ENCODE results near the gene RAPGEF4. TPM values are rescaled to one million over a fixed set of nuclear protein-coding genes. Genes with fewer than 3 reads are reported as not detected.

RAPGEF4 gene
- total and polyA plus RNA-seq, 2 of the 13 experiments (the other 11 are each of a cell fraction or from before 2014, with no cell fraction given): 0.78 to 0.91 TPM

DNA sequence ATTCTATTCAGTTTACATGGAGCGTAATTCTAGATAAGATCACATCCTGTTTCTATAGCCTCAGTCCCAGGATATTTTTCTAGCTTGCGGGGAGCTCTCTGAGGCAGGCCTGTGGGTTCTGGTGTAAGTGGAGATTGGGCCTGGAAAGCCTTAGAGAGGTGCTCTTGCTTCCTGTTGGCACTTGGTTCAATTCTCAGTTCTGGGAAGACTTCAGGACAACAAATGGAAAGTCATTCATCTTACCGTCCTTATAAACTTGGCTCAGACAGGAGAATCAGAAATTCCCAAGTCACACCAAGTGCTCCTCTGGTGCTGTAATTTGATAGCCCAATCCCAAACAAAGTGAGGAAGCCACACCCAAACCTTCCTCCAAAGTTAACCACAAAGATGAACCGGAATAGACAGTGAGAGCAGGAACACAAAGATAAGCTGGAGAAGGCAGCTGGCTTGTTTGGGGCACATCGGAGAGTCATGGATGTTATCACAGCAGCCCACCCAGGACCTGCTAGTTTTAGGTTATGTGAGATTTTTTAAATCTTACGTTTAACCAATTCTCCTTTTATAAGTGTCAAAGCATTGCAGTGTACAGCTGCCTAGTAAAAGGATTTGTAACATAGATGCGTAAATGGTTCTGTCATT lies 195.7 kb downstream of the RAPGEF4 start (continued):
- TF ChIP-seq, protein P1, sequence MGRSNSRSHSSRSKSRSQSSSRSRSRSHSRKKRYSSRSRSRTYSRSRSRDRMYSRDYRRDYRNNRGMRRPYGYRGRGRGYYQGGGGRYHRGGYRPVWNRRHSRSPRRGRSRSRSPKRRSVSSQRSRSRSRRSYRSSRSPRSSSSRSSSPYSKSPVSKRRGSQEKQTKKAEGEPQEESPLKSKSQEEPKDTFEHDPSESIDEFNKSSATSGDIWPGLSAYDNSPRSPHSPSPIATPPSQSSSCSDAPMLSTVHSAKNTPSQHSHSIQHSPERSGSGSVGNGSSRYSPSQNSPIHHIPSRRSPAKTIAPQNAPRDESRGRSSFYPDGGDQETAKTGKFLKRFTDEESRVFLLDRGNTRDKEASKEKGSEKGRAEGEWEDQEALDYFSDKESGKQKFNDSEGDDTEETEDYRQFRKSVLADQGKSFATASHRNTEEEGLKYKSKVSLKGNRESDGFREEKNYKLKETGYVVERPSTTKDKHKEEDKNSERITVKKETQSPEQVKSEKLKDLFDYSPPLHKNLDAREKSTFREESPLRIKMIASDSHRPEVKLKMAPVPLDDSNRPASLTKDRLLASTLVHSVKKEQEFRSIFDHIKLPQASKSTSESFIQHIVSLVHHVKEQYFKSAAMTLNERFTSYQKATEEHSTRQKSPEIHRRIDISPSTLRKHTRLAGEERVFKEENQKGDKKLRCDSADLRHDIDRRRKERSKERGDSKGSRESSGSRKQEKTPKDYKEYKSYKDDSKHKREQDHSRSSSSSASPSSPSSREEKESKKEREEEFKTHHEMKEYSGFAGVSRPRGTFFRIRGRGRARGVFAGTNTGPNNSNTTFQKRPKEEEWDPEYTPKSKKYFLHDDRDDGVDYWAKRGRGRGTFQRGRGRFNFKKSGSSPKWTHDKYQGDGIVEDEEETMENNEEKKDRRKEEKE (IDR thresholded peaks at IDR 0.05): no peak
- TF ChIP-seq, protein P2, sequence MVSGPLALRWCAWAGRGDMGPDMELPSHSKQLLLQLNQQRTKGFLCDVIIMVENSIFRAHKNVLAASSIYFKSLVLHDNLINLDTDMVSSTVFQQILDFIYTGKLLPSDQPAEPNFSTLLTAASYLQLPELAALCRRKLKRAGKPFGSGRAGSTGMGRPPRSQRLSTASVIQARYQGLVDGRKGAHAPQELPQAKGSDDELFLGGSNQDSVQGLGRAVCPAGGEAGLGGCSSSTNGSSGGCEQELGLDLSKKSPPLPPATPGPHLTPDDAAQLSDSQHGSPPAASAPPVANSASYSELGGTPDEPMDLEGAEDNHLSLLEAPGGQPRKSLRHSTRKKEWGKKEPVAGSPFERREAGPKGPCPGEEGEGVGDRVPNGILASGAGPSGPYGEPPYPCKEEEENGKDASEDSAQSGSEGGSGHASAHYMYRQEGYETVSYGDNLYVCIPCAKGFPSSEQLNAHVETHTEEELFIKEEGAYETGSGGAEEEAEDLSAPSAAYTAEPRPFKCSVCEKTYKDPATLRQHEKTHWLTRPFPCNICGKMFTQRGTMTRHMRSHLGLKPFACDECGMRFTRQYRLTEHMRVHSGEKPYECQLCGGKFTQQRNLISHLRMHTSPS (CRISPR knock-in tag; IDR thresholded peaks at IDR 0.05; ENCODE audit: low read depth): no peak

DNA sequence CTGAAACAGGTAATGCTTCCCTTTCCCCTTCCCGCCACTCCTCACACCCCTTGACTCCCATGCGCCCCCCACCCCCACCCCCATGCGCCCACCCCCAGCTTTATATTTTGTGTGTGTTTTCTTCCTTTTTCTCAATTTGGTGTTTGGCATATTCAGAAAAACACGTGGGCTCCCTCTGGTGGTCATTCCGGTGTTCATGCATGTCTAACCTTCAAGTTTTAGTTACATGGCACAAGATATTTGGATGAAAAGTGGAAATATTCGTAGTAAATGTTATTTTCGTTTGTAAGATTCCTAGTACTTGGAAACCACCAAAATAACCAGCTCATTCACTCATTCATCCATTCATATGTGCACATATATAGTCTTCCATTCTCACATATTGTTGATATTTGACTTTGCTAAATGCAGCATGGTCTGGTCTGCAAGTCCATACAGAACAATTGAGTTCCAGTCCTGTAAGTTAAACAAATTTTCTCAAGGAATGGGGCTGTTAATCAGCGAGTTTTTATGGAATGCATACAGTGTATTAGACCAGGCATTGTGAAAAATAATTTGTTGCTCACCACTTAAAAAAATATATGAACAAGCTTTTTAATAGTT lies 196.4 kb downstream of the RAPGEF4 start:
- under 1% methylated on average over 8 of the region's 8 CpGs for WGBS (ENCODE audit: low lambda C conversion rate)
- Histone ChIP-seq H3K9ac (ENCODE audit: insufficient read depth, low read depth, low read length) (no peak overlapping the region), H3K27ac (ENCODE audit: extremely low read length, insufficient read depth, low read length) (no peak overlapping the region), H3K4me3 (replicated peaks in 1 of 3; ENCODE audit: insufficient read depth in 1 of 3, low read depth in 2 of 3, low read length in 3 of 3) (no peak overlapping the region), H3K79me2 (ENCODE audit: insufficient read depth, low read length) (no peaks in the 10 kb centered on the region), H3K4me1 (ENCODE audit: insufficient read depth, low read length) (no peaks in the 10 kb centered on the region), H3K27me3 (ENCODE audit: control insufficient read depth in 1 of 2, insufficient read depth in 2 of 2, low read length in 2 of 2) (peaks cover 0 to 2% of the 10 kb centered on the region in 2 experiments; a peak in 1 of 5 replicates), H2AFZ (ENCODE audit: low read length) (no peak overlapping the region), H3K4me2 (ENCODE audit: low read depth, low read length) (no peak overlapping the region), H3K36me3 (replicated peaks in 1 of 2; ENCODE audit: control insufficient read depth in 1 of 2, insufficient read depth in 2 of 2, low read length in 2 of 2) (no peaks in the 10 kb centered on the region), H4K20me1 (ENCODE audit: insufficient read depth, low read length) (no peaks in the 10 kb centered on the region), H3K9me3 (ENCODE audit: low read length) (no peaks in the 10 kb centered on the region)
- ATAC-seq (peak; percentile 70), FAIRE-seq (peak; percentile 36), DNase-seq (ENCODE audit: low spot score) (peak; percentile 60)
- intact Hi-C loops (cut with micrococcal nuclease; ENCODE audit: unreplicated experiment): loop anchor here (1.0 kb wide), 3 partner anchors 68 to 126 kb away; no protein-coding TSS in a partner anchor
- no TSS peak for BruUV-seq (replicated peaks)
- in situ Hi-C loops (cut with HindIII; ENCODE audit: extremely low pct_ligation_motif_present, low pct_unique_long_range_greater_than_20kb): loop anchor here (5.0 kb wide), 2 partner anchors 70 to 125 kb away; no protein-coding TSS in a partner anchor
- ChIA-PET POLR2A (no interaction called here), CTCF (ENCODE audit: low intra/inter-chr PET ratio, low total read pairs) (interaction anchor here (1.5 to 4.7 kb wide), 3 partner anchors 68 to 125 kb away, joined by 4 to 52 read pairs (median 8); no protein-coding TSS in a partner anchor)
- TF ChIP-seq CAMTA2 (CRISPR knock-in tag; IDR thresholded peaks at IDR 0.05; ENCODE audit: borderline replicate concordance): no peak
- TF ChIP-seq DNMT3B (CRISPR knock-in tag; conservative IDR thresholded peaks at IDR 0.05): 0 out of 2 replicates have a peak, but pooled peaks have one; percentile 19
- TF ChIP-seq MAF1 (CRISPR knock-in tag; IDR thresholded peaks at IDR 0.05; ENCODE audit: borderline replicate concordance): no peak
- no peak for TF ChIP-seq ZBTB7A (CRISPR knock-in tag; IDR thresholded peaks at IDR 0.05)
- TF ChIP-seq, protein P3, sequence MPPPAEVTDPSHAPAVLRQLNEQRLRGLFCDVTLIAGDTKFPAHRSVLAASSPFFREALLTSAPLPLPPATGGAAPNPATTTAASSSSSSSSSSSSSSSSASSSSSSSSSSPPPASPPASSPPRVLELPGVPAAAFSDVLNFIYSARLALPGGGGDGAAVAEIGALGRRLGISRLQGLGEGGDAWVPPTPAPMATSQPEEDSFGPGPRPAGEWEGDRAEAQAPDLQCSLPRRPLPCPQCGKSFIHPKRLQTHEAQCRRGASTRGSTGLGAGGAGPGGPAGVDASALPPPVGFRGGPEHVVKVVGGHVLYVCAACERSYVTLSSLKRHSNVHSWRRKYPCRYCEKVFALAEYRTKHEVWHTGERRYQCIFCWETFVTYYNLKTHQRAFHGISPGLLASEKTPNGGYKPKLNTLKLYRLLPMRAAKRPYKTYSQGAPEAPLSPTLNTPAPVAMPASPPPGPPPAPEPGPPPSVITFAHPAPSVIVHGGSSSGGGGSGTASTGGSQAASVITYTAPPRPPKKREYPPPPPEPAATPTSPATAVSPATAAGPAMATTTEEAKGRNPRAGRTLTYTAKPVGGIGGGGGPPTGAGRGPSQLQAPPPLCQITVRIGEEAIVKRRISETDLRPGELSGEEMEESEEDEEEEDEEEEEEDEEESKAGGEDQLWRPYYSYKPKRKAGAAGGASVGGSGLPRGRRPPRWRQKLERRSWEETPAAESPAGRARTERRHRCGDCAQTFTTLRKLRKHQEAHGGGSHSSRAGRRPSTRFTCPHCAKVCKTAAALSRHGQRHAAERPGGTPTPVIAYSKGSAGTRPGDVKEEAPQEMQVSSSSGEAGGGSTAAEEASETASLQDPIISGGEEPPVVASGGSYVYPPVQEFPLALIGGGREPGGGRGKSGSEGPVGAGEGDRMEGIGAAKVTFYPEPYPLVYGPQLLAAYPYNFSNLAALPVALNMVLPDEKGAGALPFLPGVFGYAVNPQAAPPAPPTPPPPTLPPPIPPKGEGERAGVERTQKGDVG (CRISPR knock-in tag; IDR thresholded peaks at IDR 0.05; ENCODE audit: borderline replicate concordance): no peak
- TF ChIP-seq, protein P4, sequence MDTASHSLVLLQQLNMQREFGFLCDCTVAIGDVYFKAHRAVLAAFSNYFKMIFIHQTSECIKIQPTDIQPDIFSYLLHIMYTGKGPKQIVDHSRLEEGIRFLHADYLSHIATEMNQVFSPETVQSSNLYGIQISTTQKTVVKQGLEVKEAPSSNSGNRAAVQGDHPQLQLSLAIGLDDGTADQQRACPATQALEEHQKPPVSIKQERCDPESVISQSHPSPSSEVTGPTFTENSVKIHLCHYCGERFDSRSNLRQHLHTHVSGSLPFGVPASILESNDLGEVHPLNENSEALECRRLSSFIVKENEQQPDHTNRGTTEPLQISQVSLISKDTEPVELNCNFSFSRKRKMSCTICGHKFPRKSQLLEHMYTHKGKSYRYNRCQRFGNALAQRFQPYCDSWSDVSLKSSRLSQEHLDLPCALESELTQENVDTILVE (CRISPR knock-in tag; IDR thresholded peaks at IDR 0.05): 0 out of 2 replicates have a peak, but pooled peaks have one; percentile 34
- TF ChIP-seq SMC3 (IDR thresholded peaks at IDR 0.05; ENCODE audit: low read length): peak; percentile 81

All from HepG2 (cell line).